Measurements from ENCODE around the gene ADIG. TPM values are rescaled to one million over a fixed set of nuclear protein-coding genes. Genes with fewer than 3 reads are reported as not detected.

ADIG gene
- total RNA-seq (2014; rRNA removed; shearing (Covaris generic)) (not detected in 2 replicates), polyA plus RNA-seq (2016; fragmentation: Nextera tagmentation; extraction: Ambion mirVana) (not detected in 2 replicates)

DNA sequence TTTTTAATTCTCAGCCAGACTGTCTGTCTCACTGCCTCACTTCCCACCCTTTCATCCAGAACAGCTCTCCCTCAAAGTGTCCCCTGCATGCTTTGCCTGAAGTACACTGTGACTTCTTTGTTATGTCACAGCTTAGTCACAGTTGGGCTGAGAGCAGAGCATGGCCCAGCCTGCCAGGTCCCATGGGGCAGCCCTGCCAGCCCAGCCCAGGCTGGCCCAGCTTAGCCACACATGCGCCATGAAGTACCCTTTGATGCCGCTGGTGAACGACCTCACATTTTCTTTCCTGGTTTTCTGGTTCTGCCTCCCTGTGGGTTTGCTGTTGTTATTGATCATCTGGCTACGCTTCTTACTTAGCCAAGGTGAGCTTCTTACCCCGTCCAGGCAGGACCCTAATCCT is at the start of gene ADIG:
Gene ADIG, plus strand, starts transcription at position 185 of the 400 bp plus-strand sequence. Its CDS starts 54 bp downstream, at position 239.
- Histone ChIP-seq H2AFZ (no peak within 1 kb of the TSS), H3K4me2 (ENCODE audit: unreplicated experiment) (no peak within 1 kb of the TSS), H3K9me3 (ENCODE audit: low read depth) (no peaks in the 10 kb centered on the region), H3K36me3 (ENCODE audit: low read depth) (peaks cover 2% of the 10 kb centered on the region; the same call in 1 of the 2 replicates), H3K79me2 (ENCODE audit: insufficient read depth) (no peaks in the 10 kb centered on the region), H4K20me1 (ENCODE audit: insufficient read depth) (no peaks in the 10 kb centered on the region), H3K27ac (no peak within 1 kb of the TSS), H3K4me3 (no peak within 1 kb of the TSS), H3K4me1 (ENCODE audit: insufficient read depth) (no peaks in the 10 kb centered on the region), H3K9me2 (ENCODE audit: insufficient read depth) (no peaks in the 10 kb centered on the region), H3K9ac (no peak within 1 kb of the TSS), H3F3A (ENCODE audit: insufficient read depth) (no peaks in the 10 kb centered on the region; the same call in 1 of the 2 replicates), H3K27me3 (replicated peaks; ENCODE audit: insufficient read depth) (no peaks in the 10 kb centered on the region)
- in situ Hi-C loops (cut with MboI), result no loop called here
- TF ChIP-seq EZH2 (IDR thresholded peaks at IDR 0.05; ENCODE audit: insufficient read depth, poor library complexity, severe bottlenecking), result no peak
- no peak for TF ChIP-seq EZH2phosphoT487 (IDR thresholded peaks at IDR 0.05; ENCODE audit: insufficient read depth, low read depth)
- 45 to 54% methylated on average over 5 of the region's 5 CpGs for WGBS, 2 experiments (ENCODE audit: low coverage in 1 of 2, low lambda C conversion rate in 2 of 2, missing lambda C conversion rate in 2 of 2)
- peak; percentile 45 for DNase-seq

DNA sequence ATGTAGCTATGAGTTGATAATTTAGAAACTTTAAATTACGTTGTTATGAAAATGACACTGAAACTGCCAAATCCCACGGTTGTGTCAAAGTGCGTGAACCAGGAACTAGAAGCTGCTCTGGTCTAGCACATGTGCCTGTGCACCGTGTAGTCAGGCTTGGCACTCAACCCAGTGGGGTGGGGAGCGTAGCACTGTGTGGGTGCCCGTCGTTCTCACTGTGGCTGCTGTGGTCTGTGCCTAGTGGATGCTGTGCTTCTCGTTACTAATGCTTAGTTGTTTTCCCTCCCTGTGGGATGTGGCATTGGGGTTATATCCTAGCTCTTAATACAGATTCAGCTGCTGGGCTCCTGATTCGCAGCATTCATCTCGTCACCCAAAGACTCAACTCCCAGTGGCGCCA is 46.2 kb upstream of the ADIG start:
- H3K9me2 ChIP-seq (ENCODE audit: insufficient read depth), result no peaks in the 10 kb centered on the region
- H4K20me1 ChIP-seq (ENCODE audit: insufficient read depth), result no peaks in the 10 kb centered on the region
- H3K9me3 ChIP-seq (ENCODE audit: low read depth), result no peaks in the 10 kb centered on the region
- H3K27ac ChIP-seq, result no peak overlapping the region
- peaks cover 16% of the 10 kb centered on the region; the same call in 1 of the 2 replicates for H3K4me1 ChIP-seq (ENCODE audit: insufficient read depth)
- peaks cover 9% of the 10 kb centered on the region; the same call in 1 of the 2 replicates for H3F3A ChIP-seq (ENCODE audit: insufficient read depth)
- no peak for DNase-seq
- no peak overlapping the region for H3K4me3 ChIP-seq
- H3K9ac ChIP-seq, result no peak overlapping the region
- WGBS, 2 experiments (ENCODE audit: low coverage in 1 of 2, low lambda C conversion rate in 2 of 2, missing lambda C conversion rate in 2 of 2), result 74 to 80% methylated on average over 11 of the region's 11 CpGs
- in situ Hi-C loops (cut with MboI), result no loop called here
- H2AFZ ChIP-seq, result no peak overlapping the region
- H3K36me3 ChIP-seq (ENCODE audit: low read depth), result peaks cover 67% of the 10 kb centered on the region
- no peaks in the 10 kb centered on the region for H3K79me2 ChIP-seq (ENCODE audit: insufficient read depth)
- no peak for TF ChIP-seq EZH2phosphoT487 (IDR thresholded peaks at IDR 0.05; ENCODE audit: insufficient read depth, low read depth)
- TF ChIP-seq EZH2 (IDR thresholded peaks at IDR 0.05; ENCODE audit: insufficient read depth, poor library complexity, severe bottlenecking), result no peak
- no peak overlapping the region for H3K4me2 ChIP-seq (ENCODE audit: unreplicated experiment)
- H3K27me3 ChIP-seq (replicated peaks; ENCODE audit: insufficient read depth), result no peaks in the 10 kb centered on the region

DNA sequence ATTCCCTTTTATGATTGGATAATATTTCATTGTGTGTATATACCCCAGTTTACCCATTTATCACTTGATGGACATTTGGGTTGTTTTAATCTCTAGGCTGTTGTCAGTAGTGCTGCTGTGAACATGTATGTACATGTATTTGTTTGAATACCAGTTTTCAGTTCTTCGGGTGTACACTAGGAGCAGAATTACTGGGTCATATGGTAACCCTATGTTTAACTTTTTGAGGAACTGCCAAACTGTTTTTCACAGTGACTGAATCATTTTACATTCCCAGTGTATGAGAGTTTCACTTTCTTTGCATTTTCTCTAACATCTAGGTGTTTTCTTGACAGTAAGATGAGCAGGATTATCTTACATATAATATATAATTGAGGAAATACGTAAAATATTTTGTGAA is 44.7 kb upstream of the ADIG start:
- Histone ChIP-seq H3K9me3 (ENCODE audit: low read depth) (no peaks in the 10 kb centered on the region), H3K4me2 (ENCODE audit: unreplicated experiment) (no peak overlapping the region), H4K20me1 (ENCODE audit: insufficient read depth) (no peaks in the 10 kb centered on the region), H2AFZ (no peak overlapping the region), H3K4me3 (no peak overlapping the region), H3K9ac (no peak overlapping the region), H3F3A (ENCODE audit: insufficient read depth) (peaks cover 9% of the 10 kb centered on the region; the same call in 1 of the 2 replicates), H3K27me3 (replicated peaks; ENCODE audit: insufficient read depth) (no peaks in the 10 kb centered on the region), H3K79me2 (ENCODE audit: insufficient read depth) (0 out of 2 replicates have a peak, but pooled peaks cover 5% of the 10 kb centered on the region), H3K27ac (peak overlapping the region; percentile 30; the same call in 1 of the 2 replicates), H3K9me2 (ENCODE audit: insufficient read depth) (no peaks in the 10 kb centered on the region), H3K4me1 (ENCODE audit: insufficient read depth) (peaks cover 16% of the 10 kb centered on the region; the same call in 1 of the 2 replicates), H3K36me3 (ENCODE audit: low read depth) (peaks cover 75% of the 10 kb centered on the region)
- TF ChIP-seq EZH2phosphoT487 (IDR thresholded peaks at IDR 0.05; ENCODE audit: insufficient read depth, low read depth), result no peak
- TF ChIP-seq EZH2 (IDR thresholded peaks at IDR 0.05; ENCODE audit: insufficient read depth, poor library complexity, severe bottlenecking), result no peak
- in situ Hi-C loops (cut with MboI), result no loop called here
- 64 to 67% methylated on average over 2 of the region's 2 CpGs for WGBS, 2 experiments (ENCODE audit: low coverage in 1 of 2, low lambda C conversion rate in 2 of 2, missing lambda C conversion rate in 2 of 2)
- peak; percentile 73 for DNase-seq

DNA sequence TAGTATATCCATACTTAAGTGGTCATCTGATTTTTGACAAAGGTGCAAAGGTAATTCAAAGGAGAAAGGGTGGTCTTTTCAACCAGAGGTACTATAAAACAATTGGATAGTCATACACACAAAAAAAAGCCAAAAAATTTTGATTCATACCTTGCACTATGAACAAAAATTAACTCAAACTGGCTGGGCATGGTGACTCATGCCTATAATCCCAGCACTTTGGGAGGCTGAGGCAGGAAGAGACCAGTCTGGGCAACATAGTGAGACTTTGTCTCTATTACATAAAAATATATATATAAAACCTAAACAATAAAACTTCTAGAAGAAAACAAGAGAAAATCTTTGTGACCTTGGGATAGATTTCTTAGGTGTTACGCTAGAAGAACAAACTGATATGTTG is 43.8 kb upstream of the ADIG start:
- Histone ChIP-seq H3K4me1 (ENCODE audit: insufficient read depth) (peaks cover 16% of the 10 kb centered on the region; the same call in 1 of the 2 replicates), H3K9ac (no peak overlapping the region), H3K27me3 (replicated peaks; ENCODE audit: insufficient read depth) (no peaks in the 10 kb centered on the region), H3K79me2 (ENCODE audit: insufficient read depth) (0 out of 2 replicates have a peak, but pooled peaks cover 5% of the 10 kb centered on the region), H3K9me3 (ENCODE audit: low read depth) (no peaks in the 10 kb centered on the region), H2AFZ (no peak overlapping the region), H3K4me2 (ENCODE audit: unreplicated experiment) (no peak overlapping the region), H3K4me3 (no peak overlapping the region), H3K9me2 (ENCODE audit: insufficient read depth) (no peaks in the 10 kb centered on the region), H4K20me1 (ENCODE audit: insufficient read depth) (no peaks in the 10 kb centered on the region), H3F3A (ENCODE audit: insufficient read depth) (peaks cover 9% of the 10 kb centered on the region; the same call in 1 of the 2 replicates), H3K27ac (no peak overlapping the region), H3K36me3 (ENCODE audit: low read depth) (peaks cover 78% of the 10 kb centered on the region)
- TF ChIP-seq EZH2 (IDR thresholded peaks at IDR 0.05; ENCODE audit: insufficient read depth, poor library complexity, severe bottlenecking), result no peak
- DNase-seq, result no peak
- in situ Hi-C loops (cut with MboI), result no loop called here
- WGBS, 2 experiments (ENCODE audit: low coverage in 1 of 2, low lambda C conversion rate in 2 of 2, missing lambda C conversion rate in 2 of 2), result 96 to 97% methylated on average over 1 of the region's 1 CpG
